Stimulated activated CD8-positive, alpha-beta memory T cell treated with anti-CD3 and anti-CD28 coated beads, Interleukin-4, amount 100 ng/mL, for 1 hour (primary cell): Measurements from ENCODE around the gene SIGLEC11.

Experiments used
- DNase-seq, 2 donors: peaks; one replicate each; pipeline ENCODE4 v3.0.0-alpha.2; 2020; ENCODE audit warnings: low read depth in 2 of 2, low spot score in 1 of 2

Gene SIGLEC11

GRCh38 chr19:49907745-49908446 lies 53.1 kb downstream of the SIGLEC11 start:
- no peak for DNase-seq

GRCh38 chr19:49906879-49907564 lies 54.0 kb downstream of the SIGLEC11 start:
- no peak for DNase-seq

GRCh38 chr19:49904136-49904535 lies 56.8 kb downstream of the SIGLEC11 start:
- DNase-seq = no peak
